HG03565 (cell line): Measurements from ENCODE around the gene HEPN1.

Experiments
- ATAC-seq: cut with Tn5 transposase; IDR thresholded peaks from one replicate; pipeline ENCODE4 v1.9.1; 2021; ENCODE audit warnings: mild to moderate bottlenecking, moderate library complexity; ENCODE audit not compliant: unreplicated experiment

Gene HEPN1

GRCh38 chr11:124918950-124919349 lies at the start of gene HEPN1:
Gene HEPN1 (plus strand): TSS chr11:124919250.
- no peak for ATAC-seq

- no peak for ATAC-seq
Observed at GRCh38 chr11:124869331-124869730, 49.7 kb upstream of the HEPN1 start.

GRCh38 chr11:124869856-124870387 lies 49.1 kb upstream of the HEPN1 start:
- no peak for ATAC-seq

- ATAC-seq = no peak
Observed at GRCh38 chr11:124870430-124870829, 48.6 kb upstream of the HEPN1 start.

- no peak for ATAC-seq
Observed at GRCh38 chr11:124872280-124872679, 46.8 kb upstream of the HEPN1 start.

- no peak for ATAC-seq
Observed at GRCh38 chr11:124872741-124873140, 46.3 kb upstream of the HEPN1 start.

- ATAC-seq = no peak
Observed at GRCh38 chr11:124873951-124874350, 45.1 kb upstream of the HEPN1 start.

- no peak for ATAC-seq
Observed at GRCh38 chr11:124874571-124875255, 44.3 kb upstream of the HEPN1 start.

- no peak for ATAC-seq
Observed at GRCh38 chr11:124875401-124875800, 43.6 kb upstream of the HEPN1 start.

GRCh38 chr11:124875943-124876817 lies 42.9 kb upstream of the HEPN1 start:
- peak; percentile 83 for ATAC-seq

- ATAC-seq = no peak
Observed at GRCh38 chr11:124876818-124877630, 42.0 kb upstream of the HEPN1 start.

GRCh38 chr11:124877631-124877909 lies 41.5 kb upstream of the HEPN1 start:
- ATAC-seq = no peak

GRCh38 chr11:124877910-124878758 lies 40.9 kb upstream of the HEPN1 start:
- ATAC-seq = no peak

GRCh38 chr11:124878759-124879492 lies 40.1 kb upstream of the HEPN1 start:
- no peak for ATAC-seq

- no peak for ATAC-seq
Observed at GRCh38 chr11:124879493-124880289, 39.4 kb upstream of the HEPN1 start.

GRCh38 chr11:124880290-124880611 lies 38.8 kb upstream of the HEPN1 start:
- ATAC-seq = no peak

GRCh38 chr11:124880958-124881357 lies 38.1 kb upstream of the HEPN1 start:
- no peak for ATAC-seq

GRCh38 chr11:124882339-124883071 lies 36.5 kb upstream of the HEPN1 start:
- no peak for ATAC-seq
